ENCODE results near the gene PLCB1.
A peak's percentile ranks its signal among the peaks of the same experiment; 100 is the strongest.

GRCh38 chr20:8829256-8829655, 697.2 kb downstream of the PLCB1 start:
- TF ChIP-seq EZH2 (IDR thresholded peaks at IDR 0.05; ENCODE audit: insufficient read depth, low read length), result no peak
- peak; percentile 11 for TF ChIP-seq CTCF (IDR thresholded peaks at IDR 0.05; ENCODE audit: insufficient read depth, low read depth, low read length)

Measured in astrocyte (in vitro differentiated cells and primary cell).